Astrocyte (in vitro differentiated cells and primary cell): ENCODE data around the gene DPF3. TPM values are rescaled to one million over a fixed set of nuclear protein-coding genes. Genes with fewer than 3 reads are reported as not detected.

Source experiments
- DNase-seq: peaks from one replicate; pipeline ENCODE4 v3.0.0-alpha.2; 2010; ENCODE audit warnings: low read depth
- FAIRE-seq: peaks from 2 replicates; lab custom pipeline; 2011; peaks lifted over from hg19 to GRCh38; lab: Jason Lieb, UNC
- H2AFZ ChIP-seq: 2 replicates; pipeline ENCODE4 v1.6.0; 2012; ENCODE audit warnings: low read depth, low read length, inconsistent platforms
- H3K27ac ChIP-seq: 2 replicates; pipeline ENCODE4 v1.5.1; 2011; ENCODE audit warnings: low read depth, low read length, inconsistent platforms
- H3K27me3 ChIP-seq: 2 replicates; pipeline ENCODE4 v1.6.0; 2011; ENCODE audit warnings: low read length, inconsistent platforms; ENCODE audit not compliant: insufficient read depth
- H3K36me3 ChIP-seq: 2 replicates; pipeline ENCODE4 v1.5.1; 2011; ENCODE audit warnings: low read length, inconsistent platforms; ENCODE audit not compliant: insufficient read depth
- H3K4me1 ChIP-seq: 2 replicates; pipeline ENCODE4 v1.5.1; 2011; ENCODE audit warnings: low read length, inconsistent platforms; ENCODE audit not compliant: insufficient read depth
- H3K4me2 ChIP-seq: 2 replicates; pipeline ENCODE4 v1.6.0; 2012; ENCODE audit warnings: low read length, inconsistent platforms
- H3K4me3 ChIP-seq: 2 replicates; pipeline ENCODE4 v1.5.1; 2011; ENCODE audit warnings: low read depth, mild to moderate bottlenecking, low read length, inconsistent platforms; ENCODE audit not compliant: insufficient read depth
- H3K79me2 ChIP-seq: 2 replicates; pipeline ENCODE4 v1.6.0; 2012; ENCODE audit warnings: mild to moderate bottlenecking, low read length, inconsistent platforms; ENCODE audit not compliant: insufficient read depth
- H3K9ac ChIP-seq: 2 replicates; pipeline ENCODE4 v1.6.0; 2012; ENCODE audit warnings: mild to moderate bottlenecking, low read length, inconsistent platforms
- H3K9me3 ChIP-seq: 2 replicates; pipeline ENCODE4 v1.5.1; 2012; ENCODE audit warnings: low read depth, mild to moderate bottlenecking, low read length, inconsistent platforms; ENCODE audit not compliant: insufficient read depth
- H4K20me1 ChIP-seq: 2 replicates; pipeline ENCODE4 v1.6.0; 2012; ENCODE audit warnings: low read length, inconsistent platforms; ENCODE audit not compliant: insufficient read depth
- H3K27ac Mint-ChIP-seq: one replicate; pipeline ENCODE4 v1.8.0; 2021; ENCODE audit warnings: mild to moderate bottlenecking, mixed read lengths; ENCODE audit not compliant: unreplicated experiment
- H3K27me3 Mint-ChIP-seq: one replicate; pipeline ENCODE4 v1.8.0; 2021; ENCODE audit warnings: low read depth, mixed read lengths; ENCODE audit not compliant: unreplicated experiment
- H3K36me3 Mint-ChIP-seq: one replicate; pipeline ENCODE4 v1.8.0; 2021; ENCODE audit warnings: low read depth, mixed read lengths; ENCODE audit not compliant: unreplicated experiment
- H3K4me1 Mint-ChIP-seq: one replicate; pipeline ENCODE4 v1.8.0; 2021; ENCODE audit warnings: low read depth, mixed read lengths; ENCODE audit not compliant: unreplicated experiment
- H3K4me3 Mint-ChIP-seq: one replicate; pipeline ENCODE4 v1.8.0; 2021; ENCODE audit warnings: mild to moderate bottlenecking, moderate library complexity, mixed read lengths; ENCODE audit not compliant: unreplicated experiment
- H3K9me3 Mint-ChIP-seq: one replicate; pipeline ENCODE4 v1.8.0; 2021; ENCODE audit warnings: mild to moderate bottlenecking, mixed read lengths; ENCODE audit not compliant: unreplicated experiment
- EZH2 ChIP-seq: IDR thresholded peaks from 2 replicates; pipeline ENCODE4 v1.6.1; 2012; ENCODE audit warnings: mild to moderate bottlenecking, low read length, inconsistent platforms; ENCODE audit not compliant: insufficient read depth
- total RNA-seq: library from RNA; stranded (reverse); gene quantifications from 2 replicates; pipeline ENCODE4 v1.2.1, GENCODE V29; 2021
- TF ChIP-seq, protein P1 (sequence below): IDR thresholded peaks from 2 replicates; pipeline ENCODE4 v1.5.1; 2011; ENCODE audit warnings: low read depth, mild to moderate bottlenecking, inconsistent platforms, low read length, moderate library complexity; ENCODE audit not compliant: insufficient read depth

DPF3 gene
- total RNA-seq, 1 donor from 2014 or later: 2.4 TPM

- Histone ChIP-seq H3K4me1 (peaks cover 11% of the 10 kb centered on the region), H3K27me3 (no peaks in the 10 kb centered on the region), H3K4me2 (no peak overlapping the region), H2AFZ (no peak overlapping the region), H3K9me3 (no peaks in the 10 kb centered on the region), H3K79me2 (no peaks in the 10 kb centered on the region), H3K27ac (no peak overlapping the region), H3K9ac (no peak overlapping the region), H3K36me3 (no peaks in the 10 kb centered on the region), H4K20me1 (no peaks in the 10 kb centered on the region), H3K4me3 (no peak overlapping the region)
- Mint-ChIP-seq H3K4me1 (peaks cover 8% of the 10 kb centered on the region), H3K27ac (no peak overlapping the region), H3K36me3 (no peaks in the 10 kb centered on the region), H3K4me3 (no peak overlapping the region), H3K9me3 (no peaks in the 10 kb centered on the region), H3K27me3 (no peaks in the 10 kb centered on the region)
- DNase-seq (no peak), FAIRE-seq (no peak)
- no peak for TF ChIP-seq EZH2
- TF ChIP-seq, protein P1, sequence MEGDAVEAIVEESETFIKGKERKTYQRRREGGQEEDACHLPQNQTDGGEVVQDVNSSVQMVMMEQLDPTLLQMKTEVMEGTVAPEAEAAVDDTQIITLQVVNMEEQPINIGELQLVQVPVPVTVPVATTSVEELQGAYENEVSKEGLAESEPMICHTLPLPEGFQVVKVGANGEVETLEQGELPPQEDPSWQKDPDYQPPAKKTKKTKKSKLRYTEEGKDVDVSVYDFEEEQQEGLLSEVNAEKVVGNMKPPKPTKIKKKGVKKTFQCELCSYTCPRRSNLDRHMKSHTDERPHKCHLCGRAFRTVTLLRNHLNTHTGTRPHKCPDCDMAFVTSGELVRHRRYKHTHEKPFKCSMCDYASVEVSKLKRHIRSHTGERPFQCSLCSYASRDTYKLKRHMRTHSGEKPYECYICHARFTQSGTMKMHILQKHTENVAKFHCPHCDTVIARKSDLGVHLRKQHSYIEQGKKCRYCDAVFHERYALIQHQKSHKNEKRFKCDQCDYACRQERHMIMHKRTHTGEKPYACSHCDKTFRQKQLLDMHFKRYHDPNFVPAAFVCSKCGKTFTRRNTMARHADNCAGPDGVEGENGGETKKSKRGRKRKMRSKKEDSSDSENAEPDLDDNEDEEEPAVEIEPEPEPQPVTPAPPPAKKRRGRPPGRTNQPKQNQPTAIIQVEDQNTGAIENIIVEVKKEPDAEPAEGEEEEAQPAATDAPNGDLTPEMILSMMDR: no peak
Observed at GRCh38 chr14:72657214-72657921, 236.5 kb downstream of the DPF3 start.

GRCh38 chr14:72653026-72653425 is 240.9 kb downstream of the DPF3 start:
- TF ChIP-seq, protein P1: no peak
- TF ChIP-seq EZH2: no peak
- Histone ChIP-seq H3K27ac (peak overlapping the region; percentile 81), H3K9ac (no peak overlapping the region), H3K27me3 (no peaks in the 10 kb centered on the region), H3K4me3 (no peak overlapping the region), H3K79me2 (no peaks in the 10 kb centered on the region), H3K4me2 (peak overlapping the region; percentile 55), H3K9me3 (no peaks in the 10 kb centered on the region), H3K4me1 (peaks cover 33% of the 10 kb centered on the region), H2AFZ (no peak overlapping the region), H4K20me1 (no peaks in the 10 kb centered on the region), H3K36me3 (no peaks in the 10 kb centered on the region)
- Mint-ChIP-seq H3K36me3 (no peaks in the 10 kb centered on the region), H3K4me3 (no peak overlapping the region), H3K9me3 (no peaks in the 10 kb centered on the region), H3K4me1 (peaks cover 9% of the 10 kb centered on the region), H3K27ac (no peak overlapping the region), H3K27me3 (no peaks in the 10 kb centered on the region)
- FAIRE-seq (peak; percentile 41), DNase-seq (no peak)

DNA sequence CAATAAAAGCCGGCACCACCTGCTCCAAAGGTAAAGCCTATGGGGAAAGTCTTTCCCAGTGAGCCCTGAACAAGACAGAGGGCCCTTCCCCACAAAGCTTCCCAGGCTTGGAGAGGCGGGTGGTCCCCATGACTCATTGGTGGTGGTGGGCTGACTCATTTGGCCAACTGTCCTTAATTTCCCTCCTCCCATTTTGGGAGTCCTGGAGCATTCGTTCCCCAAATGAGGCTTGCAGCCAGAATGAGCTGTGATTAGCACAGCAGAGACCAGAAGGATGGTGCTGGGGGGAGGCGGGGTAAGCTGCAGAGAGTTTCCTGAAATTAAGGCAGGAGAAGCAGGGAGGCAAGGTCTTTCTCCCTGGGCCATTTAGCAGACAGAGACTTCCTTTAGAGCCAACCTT is 241.7 kb downstream of the DPF3 start:
- no peak overlapping the region for H3K4me3 ChIP-seq
- no peaks in the 10 kb centered on the region for H3K27me3 Mint-ChIP-seq
- H4K20me1 ChIP-seq: no peaks in the 10 kb centered on the region
- FAIRE-seq: no peak
- H3K27ac Mint-ChIP-seq: no peak overlapping the region
- no peaks in the 10 kb centered on the region for H3K79me2 ChIP-seq
- no peaks in the 10 kb centered on the region for H3K9me3 ChIP-seq
- H3K27me3 ChIP-seq: no peaks in the 10 kb centered on the region
- H3K36me3 Mint-ChIP-seq: no peaks in the 10 kb centered on the region
- peaks cover 41% of the 10 kb centered on the region for H3K4me1 ChIP-seq
- H3K4me1 Mint-ChIP-seq: peaks cover 9% of the 10 kb centered on the region
- no peaks in the 10 kb centered on the region for H3K9me3 Mint-ChIP-seq
- H3K4me2 ChIP-seq: peak overlapping the region; percentile 55
- H3K4me3 Mint-ChIP-seq: no peak overlapping the region
- no peaks in the 10 kb centered on the region for H3K36me3 ChIP-seq
- peak overlapping the region; percentile 65 for H3K9ac ChIP-seq
- peak overlapping the region; percentile 81 for H3K27ac ChIP-seq
- peak overlapping the region; percentile 20 for H2AFZ ChIP-seq
- DNase-seq: peak; percentile 68
- TF ChIP-seq, protein P1: no peak
- TF ChIP-seq EZH2: no peak
